ENCODE measurements around the gene JOSD1. TPM values are rescaled to one million over a fixed set of nuclear protein-coding genes. Genes with fewer than 3 reads are reported as not detected.
A peak's percentile ranks its signal among the peaks of the same experiment; 100 is the strongest.

Gene JOSD1
- total and polyA plus RNA-seq, 9 donors, result 33.6 to 138 (median 48.7) TPM

DNA sequence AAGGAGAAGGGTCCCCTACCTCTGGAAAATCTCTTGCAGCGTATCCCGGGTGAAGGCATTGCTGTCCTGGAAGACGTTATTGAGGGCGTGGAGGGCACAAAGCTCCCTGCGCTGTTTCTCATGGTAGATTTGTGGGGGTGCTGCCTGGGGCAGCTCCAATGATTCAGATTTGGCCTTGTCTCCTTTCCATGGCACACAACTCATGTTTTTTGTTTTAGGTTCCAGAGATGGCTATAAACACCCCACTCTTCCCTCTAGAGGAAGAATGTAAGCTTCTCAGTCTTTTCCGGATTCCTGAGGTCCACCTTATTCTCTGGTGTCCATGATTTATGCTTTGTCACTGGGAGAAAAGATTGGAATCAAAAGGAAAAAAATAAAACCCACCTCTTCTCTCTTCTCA, 959 bp downstream of the JOSD1 start:
- peak in 1 of 5 donors; percentile 46 for DNase-seq
- Histone ChIP-seq H3K9me3 (no peaks in the 10 kb centered on the region), H3K27me3 (no peaks in the 10 kb centered on the region), H3K4me3 (peak overlapping the region; percentile 97), H3K27ac (peak overlapping the region; percentile 92 to 95), H3K4me1 (ENCODE audit: insufficient read depth) (peaks cover 14% of the 10 kb centered on the region), H3K36me3 (no peaks in the 10 kb centered on the region)
- no peak for TF ChIP-seq POLR2A (IDR thresholded peaks at IDR 0.05)
- TF ChIP-seq EP300 (IDR thresholded peaks at IDR 0.05), result no peak
- TF ChIP-seq, protein P1, sequence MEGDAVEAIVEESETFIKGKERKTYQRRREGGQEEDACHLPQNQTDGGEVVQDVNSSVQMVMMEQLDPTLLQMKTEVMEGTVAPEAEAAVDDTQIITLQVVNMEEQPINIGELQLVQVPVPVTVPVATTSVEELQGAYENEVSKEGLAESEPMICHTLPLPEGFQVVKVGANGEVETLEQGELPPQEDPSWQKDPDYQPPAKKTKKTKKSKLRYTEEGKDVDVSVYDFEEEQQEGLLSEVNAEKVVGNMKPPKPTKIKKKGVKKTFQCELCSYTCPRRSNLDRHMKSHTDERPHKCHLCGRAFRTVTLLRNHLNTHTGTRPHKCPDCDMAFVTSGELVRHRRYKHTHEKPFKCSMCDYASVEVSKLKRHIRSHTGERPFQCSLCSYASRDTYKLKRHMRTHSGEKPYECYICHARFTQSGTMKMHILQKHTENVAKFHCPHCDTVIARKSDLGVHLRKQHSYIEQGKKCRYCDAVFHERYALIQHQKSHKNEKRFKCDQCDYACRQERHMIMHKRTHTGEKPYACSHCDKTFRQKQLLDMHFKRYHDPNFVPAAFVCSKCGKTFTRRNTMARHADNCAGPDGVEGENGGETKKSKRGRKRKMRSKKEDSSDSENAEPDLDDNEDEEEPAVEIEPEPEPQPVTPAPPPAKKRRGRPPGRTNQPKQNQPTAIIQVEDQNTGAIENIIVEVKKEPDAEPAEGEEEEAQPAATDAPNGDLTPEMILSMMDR (IDR thresholded peaks at IDR 0.05), result no peak
- intact Hi-C loops (cut with DNase I), result loop anchor here in 1 of 4 donors (5.0 kb wide), 1 partner anchor 132 kb away; no protein-coding TSS in a partner anchor
- WGBS, 3 donors, result 8 to 10% (median 10%) methylated on average over 6 of the region's 6 CpGs

DNA sequence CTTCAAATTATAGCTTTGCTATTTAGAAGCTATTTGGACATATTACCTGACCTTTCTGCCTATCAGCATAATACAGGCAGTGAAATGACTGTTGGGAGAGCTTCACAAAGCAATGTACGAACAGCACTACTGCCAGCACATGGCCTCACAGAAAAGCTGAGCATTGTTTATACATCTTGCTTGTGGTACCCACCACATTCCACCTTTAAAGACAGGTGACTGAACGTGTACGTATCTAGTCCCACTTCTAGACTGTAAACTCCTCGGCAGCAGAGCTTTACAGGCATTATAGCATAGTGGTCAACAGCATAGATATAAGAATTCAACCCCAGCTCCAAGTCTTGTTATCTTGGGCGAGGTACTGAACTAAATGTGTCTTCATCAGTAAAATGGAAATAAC, 1.6 kb downstream of the JOSD1 start:
- Histone ChIP-seq H3K27ac (peak overlapping the region; percentile 92 to 95), H3K27me3 (no peaks in the 10 kb centered on the region), H3K4me1 (ENCODE audit: insufficient read depth) (peaks cover 14% of the 10 kb centered on the region), H3K4me3 (peak overlapping the region; percentile 97), H3K36me3 (no peaks in the 10 kb centered on the region), H3K9me3 (no peaks in the 10 kb centered on the region)
- 39 to 44% (median 41%) methylated on average over 5 of the region's 5 CpGs for WGBS, 3 donors
- TF ChIP-seq EP300 (IDR thresholded peaks at IDR 0.05), result no peak
- TF ChIP-seq, protein P1 (IDR thresholded peaks at IDR 0.05), result no peak
- TF ChIP-seq POLR2A (IDR thresholded peaks at IDR 0.05), result no peak
- DNase-seq, result no peak
- intact Hi-C loops (cut with DNase I), result loop anchor here in 1 of 4 donors (5.0 kb wide), 1 partner anchor 132 kb away; no protein-coding TSS in a partner anchor

DNA sequence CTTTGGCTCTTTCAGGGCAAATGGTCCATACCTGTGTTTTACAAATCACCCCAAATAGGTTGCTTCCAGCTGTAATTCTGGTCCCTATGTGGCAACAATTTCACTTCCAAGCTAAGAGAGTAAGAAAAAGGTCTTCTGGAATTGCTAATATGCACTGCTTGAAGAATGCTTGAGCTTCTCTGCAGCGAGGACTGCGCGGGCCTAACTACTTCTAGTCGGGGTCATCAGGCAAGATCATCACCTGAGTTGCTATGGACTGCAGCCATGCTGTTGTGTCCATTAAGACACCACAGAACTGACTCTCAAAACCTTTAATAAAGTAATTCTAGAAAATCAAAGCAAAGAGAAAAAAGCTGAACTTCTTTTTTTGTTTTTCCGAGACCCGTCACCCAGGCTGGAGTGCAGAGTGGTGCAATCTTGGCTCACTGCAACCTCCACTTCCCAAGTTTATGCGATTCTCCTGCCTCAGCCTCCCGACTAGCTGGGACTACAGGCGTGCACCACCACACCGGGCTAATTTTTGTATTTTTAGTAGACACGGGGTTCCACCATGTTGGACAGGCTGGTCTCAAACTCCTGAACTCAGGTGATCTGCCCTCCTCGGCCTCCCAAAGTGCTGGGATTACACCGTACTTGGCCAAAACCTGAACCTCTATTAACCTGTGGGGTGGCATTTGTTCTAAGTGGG, 2.2 kb downstream of the JOSD1 start:
- DNase-seq, result no peak
- H3K27ac ChIP-seq, result peak overlapping the region; percentile 92 to 95
- 87 to 90% (median 87%) methylated on average over 13 of the region's 13 CpGs for WGBS, 3 donors
- H3K9me3 ChIP-seq, result no peaks in the 10 kb centered on the region
- intact Hi-C loops (cut with DNase I), result loop anchor here in 1 of 4 donors (5.0 kb wide), 1 partner anchor 131 kb away; no protein-coding TSS in a partner anchor
- TF ChIP-seq EP300 (IDR thresholded peaks at IDR 0.05) (no peak), POLR2A (IDR thresholded peaks at IDR 0.05) (no peak)
- TF ChIP-seq, protein P1 (IDR thresholded peaks at IDR 0.05), result no peak
- H3K4me3 ChIP-seq, result peak overlapping the region; percentile 97
- peaks cover 14% of the 10 kb centered on the region for H3K4me1 ChIP-seq (ENCODE audit: insufficient read depth)
- no peaks in the 10 kb centered on the region for H3K27me3 ChIP-seq
- no peaks in the 10 kb centered on the region for H3K36me3 ChIP-seq

DNA sequence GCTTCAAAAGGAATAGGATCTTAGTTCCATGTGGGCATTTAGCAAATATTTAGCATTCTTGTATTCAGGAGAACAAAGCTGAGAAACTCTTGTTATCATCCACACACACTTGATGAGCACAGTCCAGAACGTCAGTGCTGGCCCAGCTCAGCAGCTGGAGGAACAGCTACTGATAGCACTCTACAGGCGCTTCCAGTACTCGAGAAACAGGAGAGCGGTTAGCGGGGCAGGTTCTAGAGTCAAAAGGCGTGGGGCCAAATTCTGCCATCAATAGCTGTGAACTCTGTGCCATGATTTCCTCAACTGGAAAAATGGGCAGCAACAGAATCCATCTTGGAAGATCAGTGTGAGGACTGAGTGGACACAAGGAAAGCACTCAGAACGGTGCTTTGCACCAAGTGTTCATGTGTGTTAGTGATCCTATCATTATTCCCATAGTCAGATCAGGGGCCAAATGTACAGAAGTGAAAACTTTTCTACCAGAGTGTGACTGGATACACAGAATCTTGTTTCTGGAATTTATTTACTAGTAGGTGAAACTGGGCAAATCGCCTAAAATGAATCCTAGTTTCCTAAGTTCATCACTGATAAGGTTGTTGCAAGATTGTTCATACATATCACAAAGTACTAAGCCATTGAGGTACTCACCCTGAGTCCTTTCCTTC, 3.2 kb downstream of the JOSD1 start:
- TF ChIP-seq, protein P1 (IDR thresholded peaks at IDR 0.05), result no peak
- TF ChIP-seq EP300 (IDR thresholded peaks at IDR 0.05), result no peak
- no peak for TF ChIP-seq POLR2A (IDR thresholded peaks at IDR 0.05)
- Histone ChIP-seq H3K36me3 (no peaks in the 10 kb centered on the region), H3K27me3 (no peaks in the 10 kb centered on the region), H3K4me1 (ENCODE audit: insufficient read depth) (peaks cover 14% of the 10 kb centered on the region), H3K9me3 (no peaks in the 10 kb centered on the region), H3K27ac (no peak overlapping the region), H3K4me3 (no peak overlapping the region)
- DNase-seq, result peak in 1 of 5 donors; percentile 55
- 33 to 42% (median 35%) methylated on average over 8 of the region's 8 CpGs for WGBS, 3 donors
- intact Hi-C loops (cut with DNase I), result loop anchor here in 1 of 4 donors (5.0 kb wide), 1 partner anchor 130 kb away; no protein-coding TSS in a partner anchor
